Skeletal muscle satellite cell (primary cell): Measurements from ENCODE around the gene NDUFV1.
"Not testable (repeated sequence)": the region's sequence is repeated elsewhere in the genome, so short reads cannot be mapped to it uniquely, and the experiment has no call there.

Source experiments
- H3K27me3 ChIP-seq: 2 replicates; pipeline ENCODE4 v1.7.0; 2013; ENCODE audit warnings: low read length; ENCODE audit not compliant: control insufficient read depth, insufficient read depth
- H3K36me3 ChIP-seq: 2 replicates; pipeline ENCODE4 v1.7.0; 2013; ENCODE audit warnings: mild to moderate bottlenecking, control low read depth, low read length; ENCODE audit not compliant: insufficient read depth
- H3K4me1 ChIP-seq: 2 replicates; pipeline ENCODE4 v1.7.0; 2013; ENCODE audit warnings: low read length; ENCODE audit not compliant: control insufficient read depth, insufficient read depth
- H3K4me2 ChIP-seq: 2 replicates; pipeline ENCODE4 v1.7.0; 2013; ENCODE audit warnings: mild to moderate bottlenecking, low read length
- H3K4me3 ChIP-seq: 2 replicates; pipeline ENCODE4 v1.7.0; 2013; ENCODE audit warnings: low read length
- H3K9ac ChIP-seq: 2 replicates; pipeline ENCODE4 v1.7.0; 2013; ENCODE audit warnings: mild to moderate bottlenecking, low read depth, low read length, moderate library complexity
- H3K9me3 ChIP-seq: replicated peaks from 2 replicates; pipeline ENCODE4 v1.7.0; 2013; ENCODE audit warnings: mild to moderate bottlenecking, control low read depth, low read length

The NDUFV1 gene

DNA sequence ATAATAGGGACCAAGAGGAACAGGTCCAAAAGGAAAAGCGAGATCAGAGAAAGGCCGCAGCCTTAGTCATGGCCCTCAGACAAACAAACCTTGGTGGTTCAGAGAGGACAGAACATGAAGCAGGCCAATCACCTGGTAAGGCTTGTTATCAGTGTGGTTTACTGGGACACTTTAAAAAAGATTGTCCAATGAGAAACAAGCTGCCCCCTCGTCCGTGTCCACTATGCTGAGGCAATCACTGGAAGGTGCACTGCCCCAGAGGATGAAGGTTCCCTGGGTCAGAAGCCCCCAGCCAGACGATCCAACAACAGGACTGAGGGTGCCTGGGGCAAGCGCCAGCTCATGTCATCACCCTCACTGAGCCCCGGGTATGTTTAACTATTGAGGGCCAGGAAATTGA is 16.2 kb downstream of the NDUFV1 start:
- not testable (repeated sequence) for H3K36me3 ChIP-seq, H3K27me3 ChIP-seq, H3K4me1 ChIP-seq, H3K9ac ChIP-seq, H3K9me3 ChIP-seq, H3K4me2 ChIP-seq, H3K4me3 ChIP-seq

- H3K4me2 ChIP-seq, H3K27me3 ChIP-seq, H3K4me3 ChIP-seq, H3K4me1 ChIP-seq, H3K36me3 ChIP-seq, H3K9ac ChIP-seq, H3K9me3 ChIP-seq: not testable (repeated sequence)
These were observed 17.1 kb downstream of the NDUFV1 start for GRCh38 chr11:67623795-67624194.

DNA sequence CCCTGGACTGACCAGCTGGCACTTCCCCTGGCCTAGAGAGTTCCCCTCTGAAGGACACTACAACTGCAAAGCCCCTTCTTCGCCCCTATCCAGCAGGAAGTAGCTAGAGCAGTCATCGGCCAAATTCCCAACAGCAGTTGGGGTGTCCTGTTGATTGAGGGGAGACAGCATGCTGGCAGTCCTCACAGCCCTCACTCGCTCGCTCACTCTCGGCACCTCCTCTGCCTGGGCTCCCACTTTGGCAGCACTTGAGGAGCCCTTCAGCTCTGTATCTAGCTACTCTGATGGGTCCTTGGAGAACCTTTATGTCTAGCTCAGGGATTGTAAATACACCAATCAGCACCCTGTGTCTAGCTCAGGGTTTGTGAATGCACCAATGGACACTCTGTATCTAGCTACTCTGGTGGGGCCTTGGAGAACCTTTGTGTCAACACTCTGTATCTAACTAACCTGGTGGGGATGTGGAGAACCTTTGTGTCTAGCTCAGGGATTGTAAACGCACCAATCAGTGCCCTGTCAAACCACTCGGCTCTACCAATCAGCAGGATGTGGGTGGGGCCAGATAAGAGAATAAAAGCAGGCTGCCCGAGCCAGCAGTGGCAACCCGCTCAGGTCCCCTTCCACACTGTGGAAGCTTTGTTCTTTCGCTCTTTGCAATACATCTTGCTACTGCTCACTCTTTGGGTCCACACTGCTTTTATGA is 19.5 kb downstream of the NDUFV1 start:
- H3K9me3 ChIP-seq, H3K4me3 ChIP-seq, H3K4me2 ChIP-seq, H3K9ac ChIP-seq, H3K27me3 ChIP-seq, H3K36me3 ChIP-seq: not testable (repeated sequence)
- peaks cover 12% of the 10 kb centered on the region for H3K4me1 ChIP-seq

GRCh38 chr11:67626970-67627369 is 20.2 kb downstream of the NDUFV1 start:
- Histone ChIP-seq H3K4me2 (no peak overlapping the region), H3K4me3 (no peak overlapping the region), H3K36me3 (no peaks in the 10 kb centered on the region), H3K27me3 (no peaks in the 10 kb centered on the region), H3K9me3 (no peaks in the 10 kb centered on the region), H3K4me1 (peaks cover 12% of the 10 kb centered on the region), H3K9ac (no peak overlapping the region)

GRCh38 chr11:67627441-67627811 is 20.7 kb downstream of the NDUFV1 start:
- Histone ChIP-seq H3K4me1 (peaks cover 12% of the 10 kb centered on the region), H3K4me3 (no peak overlapping the region), H3K9me3 (no peaks in the 10 kb centered on the region), H3K27me3 (no peaks in the 10 kb centered on the region), H3K4me2 (no peak overlapping the region), H3K36me3 (no peaks in the 10 kb centered on the region), H3K9ac (no peak overlapping the region)

- H3K4me1 ChIP-seq, result peaks cover 12% of the 10 kb centered on the region
- no peak overlapping the region for H3K4me3 ChIP-seq
- H3K9me3 ChIP-seq, result no peaks in the 10 kb centered on the region
- H3K4me2 ChIP-seq, result no peak overlapping the region
- no peak overlapping the region for H3K9ac ChIP-seq
- H3K36me3 ChIP-seq, result no peaks in the 10 kb centered on the region
- H3K27me3 ChIP-seq, result no peaks in the 10 kb centered on the region
These were observed 21.3 kb downstream of the NDUFV1 start for GRCh38 chr11:67627812-67628624.

DNA sequence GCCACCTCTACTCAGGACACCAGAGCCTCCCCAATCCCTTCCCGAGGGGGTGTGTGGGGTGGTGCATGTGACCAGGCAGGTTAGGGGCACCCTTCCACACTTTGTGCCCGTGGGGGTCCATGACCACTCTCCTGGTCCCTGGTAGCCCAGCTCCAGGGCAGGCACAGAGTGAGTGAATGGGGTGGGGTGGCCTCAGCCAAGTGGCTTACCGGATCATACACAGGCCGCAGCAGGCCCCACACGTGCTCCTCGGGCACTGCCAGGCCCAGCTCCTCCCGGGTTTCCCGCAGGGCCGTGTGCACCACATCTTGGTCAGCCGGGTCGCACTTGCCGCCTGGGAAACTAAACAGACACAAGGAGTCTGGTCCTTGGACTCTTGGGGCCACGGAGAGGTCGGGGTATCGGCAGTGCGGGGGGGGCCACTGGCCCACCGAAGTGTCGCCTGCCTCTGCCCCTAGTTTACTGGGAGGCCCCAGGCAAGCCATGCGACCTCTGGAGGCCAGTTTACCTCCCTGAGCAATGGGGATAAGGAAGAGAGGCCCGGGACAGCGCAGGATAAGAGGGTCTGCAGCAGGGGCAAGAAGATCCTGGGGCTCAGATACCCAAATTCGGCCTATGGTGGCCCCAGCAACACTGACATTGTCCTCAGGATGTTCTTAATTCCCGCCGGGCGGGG is 22.1 kb downstream of the NDUFV1 start:
- Histone ChIP-seq H3K4me2 (peak overlapping the region; percentile 95), H3K4me3 (peak overlapping the region; percentile 75), H3K9ac (peak overlapping the region; percentile 15), H3K27me3 (no peaks in the 10 kb centered on the region), H3K4me1 (peaks cover 12% of the 10 kb centered on the region), H3K36me3 (no peaks in the 10 kb centered on the region), H3K9me3 (no peaks in the 10 kb centered on the region)

DNA sequence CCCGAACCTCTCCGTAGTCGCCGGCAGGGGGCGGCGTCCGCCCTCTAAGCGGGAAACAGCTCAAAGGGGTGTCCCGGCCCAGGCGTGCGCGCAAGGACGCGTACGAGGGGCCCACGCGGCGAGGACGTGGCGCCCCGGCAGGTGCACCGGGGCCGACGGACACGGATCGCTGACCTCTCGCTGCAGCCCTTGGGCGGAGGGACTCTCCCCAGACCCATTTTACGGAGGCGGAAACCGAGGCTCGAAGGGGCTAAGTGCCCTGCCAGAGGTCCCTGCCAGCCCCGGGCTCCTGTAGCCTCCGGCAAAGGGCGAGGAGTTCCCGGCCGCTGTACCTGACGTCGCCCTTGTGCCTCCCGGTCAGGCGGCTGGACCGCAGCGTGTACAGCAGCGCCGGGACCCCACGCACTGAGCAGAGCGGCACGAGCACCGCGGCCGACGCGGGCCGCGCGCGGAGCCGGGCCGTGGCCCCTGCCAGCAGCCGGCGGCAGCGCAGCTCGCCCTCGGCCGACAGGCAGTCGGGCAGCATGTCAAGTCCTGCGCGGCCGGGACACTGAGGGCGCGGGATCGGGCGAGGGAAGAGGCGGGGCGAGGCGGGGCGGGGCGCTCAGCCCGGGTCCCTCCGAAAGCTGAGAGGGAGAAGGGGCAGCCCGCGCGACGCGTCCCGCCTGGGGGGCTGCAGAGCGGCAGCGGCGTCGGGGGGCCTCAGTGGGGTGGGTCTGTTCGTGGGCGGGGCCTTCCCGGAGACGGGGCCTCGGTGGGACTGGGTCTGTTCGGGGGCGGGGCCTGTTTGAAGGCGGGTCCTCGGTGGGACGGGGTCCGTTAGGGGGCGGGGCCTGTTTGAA is 22.9 kb downstream of the NDUFV1 start, which contains the start of gene NUDT8:
TSS of gene NUDT8 (minus strand) at position 552 of the 842 bp plus-strand sequence. CDS start at position 526, 26 bp downstream.
- Histone ChIP-seq H3K4me2 (peak within 1 kb of the TSS; percentile 99), H3K4me3 (peak within 1 kb of the TSS; percentile 89), H3K27me3 (peaks cover 6% of the 10 kb centered on the region), H3K36me3 (no peaks in the 10 kb centered on the region), H3K4me1 (peaks cover 12% of the 10 kb centered on the region), H3K9me3 (no peaks in the 10 kb centered on the region), H3K9ac (peak within 1 kb of the TSS; percentile 84)

DNA sequence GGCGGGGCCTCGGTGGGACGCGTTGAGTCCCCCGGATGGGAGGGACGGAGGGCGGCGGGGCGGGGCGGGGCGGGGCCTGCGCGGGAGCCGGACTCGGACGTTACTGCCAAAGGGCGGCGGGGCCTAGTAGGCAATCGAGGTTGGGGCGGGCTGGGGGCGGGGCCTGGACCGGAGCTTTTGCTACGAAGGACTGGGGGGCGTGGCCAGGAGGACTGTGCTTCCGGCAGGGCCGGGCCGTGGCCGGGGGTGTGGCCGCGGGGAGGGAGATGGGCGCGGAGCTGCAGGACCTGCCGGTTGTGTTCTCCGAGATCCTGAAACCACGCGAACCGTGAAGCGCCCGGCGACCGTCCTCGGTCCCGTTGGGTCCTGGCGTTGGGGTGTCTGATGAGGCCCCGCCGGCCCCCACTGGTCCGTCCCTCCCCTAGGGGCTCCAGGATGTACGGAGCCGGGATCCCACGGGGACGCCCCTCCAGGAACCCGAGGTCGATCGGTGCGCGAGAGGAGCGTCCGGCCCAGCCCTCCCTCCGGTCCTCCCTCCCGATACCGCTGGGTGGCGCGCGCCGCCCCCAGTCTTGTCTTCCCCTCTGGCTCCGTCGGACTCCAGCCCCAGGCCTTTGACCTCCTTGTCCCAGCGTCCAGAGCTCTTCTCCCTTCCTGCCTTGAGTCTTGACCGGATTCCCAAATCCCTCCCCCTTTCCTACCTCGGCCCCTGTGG is 23.6 kb downstream of the NDUFV1 start:
- peak overlapping the region; percentile 99 for H3K4me2 ChIP-seq
- H3K4me1 ChIP-seq, result peaks cover 12% of the 10 kb centered on the region
- H3K9me3 ChIP-seq, result no peaks in the 10 kb centered on the region
- H3K9ac ChIP-seq, result peak overlapping the region; percentile 84
- H3K27me3 ChIP-seq, result peaks cover 6% of the 10 kb centered on the region
- peak overlapping the region; percentile 89 for H3K4me3 ChIP-seq
- H3K36me3 ChIP-seq, result no peaks in the 10 kb centered on the region

GRCh38 chr11:67630943-67631331 is 24.2 kb downstream of the NDUFV1 start:
- peak overlapping the region; percentile 99 for H3K4me2 ChIP-seq
- H3K9me3 ChIP-seq, result no peaks in the 10 kb centered on the region
- H3K27me3 ChIP-seq, result peaks cover 6% of the 10 kb centered on the region
- peak overlapping the region; percentile 89 for H3K4me3 ChIP-seq
- H3K9ac ChIP-seq, result peak overlapping the region; percentile 84
- H3K4me1 ChIP-seq, result peaks cover 12% of the 10 kb centered on the region
- H3K36me3 ChIP-seq, result no peaks in the 10 kb centered on the region
